PC-3 (cell line): ENCODE data around the gene WDR81. TPM values are rescaled to one million over a fixed set of nuclear protein-coding genes. Genes with fewer than 3 reads are reported as not detected.

Experiments
- ATAC-seq: fragments of 200-7000 bp; cut with Tn5 transposase; 2 replicates; pipeline ENCODE4 v1.9.1; 2020; ENCODE audit warnings: mild to moderate bottlenecking, moderate library complexity
- BruUV-seq: library from RNA; stranded (reverse); fragments of 400-500 nt; replicated peaks from 2 replicates; lab custom pipeline; 2021; lab: Mats Ljungman, UMichigan
- CTCF ChIA-PET: fragments of 300-600 bp; sonication (Branson Sonifier 250); formaldehyde crosslinking; loops from one replicate; lab custom pipeline; 2022; ENCODE audit warnings: antibody characterized with exemption; lab: Charles Lee
- POLR2A ChIA-PET: fragments of 300-600 bp; sonication (Branson Sonifier 250); formaldehyde crosslinking; loops from one replicate; lab custom pipeline; 2022; ENCODE audit warnings: antibody characterized with exemption; ENCODE audit not compliant: unreplicated experiment; lab: Charles Lee
- DNase-seq: peaks from one replicate; pipeline ENCODE4 v3.0.0-alpha.2; 2015
- H2AFZ ChIP-seq: fragments of 300-600 bp; sonication (generic); 2 replicates; pipeline ENCODE4 v1.6.0; 2016; ENCODE audit warnings: antibody characterized with exemption, low read length
- H3F3A ChIP-seq: fragments of 300-600 bp; sonication (generic); one replicate; pipeline ENCODE4 v1.6.0; 2017; ENCODE audit warnings: antibody characterized with exemption, low read length, control low read depth, mild to moderate bottlenecking; ENCODE audit not compliant: unreplicated experiment
- H3K27ac ChIP-seq: fragments of 300-600 bp; sonication (generic); 2 replicates; pipeline ENCODE4 v1.5.1; 2016; ENCODE audit warnings: mild to moderate bottlenecking, low read length
- H3K27me3 ChIP-seq: fragments of 300-600 bp; sonication (generic); 2 replicates; pipeline ENCODE4 v1.6.1; 2016; ENCODE audit warnings: low read length, mixed read lengths
- H3K36me3 ChIP-seq: fragments of 300-600 bp; sonication (generic); 2 replicates; pipeline ENCODE4 v1.6.1; 2016; ENCODE audit warnings: low read depth, mixed run types, low read length, mixed read lengths
- H3K4me1 ChIP-seq: fragments of 300-600 bp; sonication (generic); 2 replicates; pipeline ENCODE4 v1.5.1; 2016; ENCODE audit warnings: low read length; ENCODE audit not compliant: insufficient read depth
- H3K4me2 ChIP-seq: fragments of 300-600 bp; sonication (generic); 2 replicates; pipeline ENCODE4 v1.6.0; 2016; ENCODE audit warnings: low read length
- H3K4me3 ChIP-seq: fragments of 300-600 bp; sonication (generic); 2 replicates; pipeline ENCODE4 v1.5.1; 2016; ENCODE audit warnings: mild to moderate bottlenecking, low read length, mixed read lengths
- H3K79me2 ChIP-seq: fragments of 300-600 bp; sonication (generic); 2 replicates; pipeline ENCODE4 v1.6.1; 2017; ENCODE audit warnings: low read length, mixed read lengths
- H3K9ac ChIP-seq: fragments of 300-600 bp; sonication (generic); 2 replicates; pipeline ENCODE4 v1.6.0; 2016; ENCODE audit warnings: mild to moderate bottlenecking, low read length
- H3K9me2 ChIP-seq: fragments of 300-600 bp; sonication (generic); replicated peaks from 2 replicates; pipeline ENCODE4 v1.6.1; 2016; ENCODE audit warnings: mixed run types, low read length, mixed read lengths
- H3K9me3 ChIP-seq: fragments of 300-600 bp; sonication (generic); 2 replicates; pipeline ENCODE4 v1.6.1; 2016; ENCODE audit warnings: low read length, mixed read lengths
- H4K20me1 ChIP-seq: fragments of 300-600 bp; sonication (generic); 2 replicates; pipeline ENCODE4 v1.6.1; 2016; ENCODE audit warnings: low read length, mixed read lengths
- CTCF ChIP-seq: fragments of 300-600 bp; sonication (generic); conservative IDR thresholded peaks from 2 replicates; pipeline ENCODE4 v1.5.1; 2017; ENCODE audit warnings: antibody characterized with exemption, low read depth, mild to moderate bottlenecking, low read length
- EZH2 ChIP-seq: fragments of 300-600 bp; sonication (generic); IDR thresholded peaks from one replicate; pipeline ENCODE4 v1.6.1; 2017; ENCODE audit warnings: antibody characterized with exemption, mild to moderate bottlenecking, low read length; ENCODE audit not compliant: unreplicated experiment
- EZH2phosphoT487 ChIP-seq: fragments of 300-600 bp; sonication (generic); IDR thresholded peaks from 2 replicates; pipeline ENCODE4 v1.6.1; 2018; ENCODE audit warnings: mild to moderate bottlenecking, antibody characterized with exemption, low read length, borderline replicate concordance
- intact Hi-C: fragments of 100-400 bp; cut with micrococcal nuclease; formaldehyde crosslinking; loops from 2 replicates; pipeline ENCODE4 v1.9.0; 2023
- total RNA-seq: library from RNA; depleted of rRNA; stranded (reverse); fragments of >200 nt; gene quantifications from 2 replicates; pipeline ENCODE4 v1.2.3, GENCODE V29; 2014

The WDR81 gene
- total RNA-seq, 1 experiment from 2014 or later = 14.6 TPM

DNA sequence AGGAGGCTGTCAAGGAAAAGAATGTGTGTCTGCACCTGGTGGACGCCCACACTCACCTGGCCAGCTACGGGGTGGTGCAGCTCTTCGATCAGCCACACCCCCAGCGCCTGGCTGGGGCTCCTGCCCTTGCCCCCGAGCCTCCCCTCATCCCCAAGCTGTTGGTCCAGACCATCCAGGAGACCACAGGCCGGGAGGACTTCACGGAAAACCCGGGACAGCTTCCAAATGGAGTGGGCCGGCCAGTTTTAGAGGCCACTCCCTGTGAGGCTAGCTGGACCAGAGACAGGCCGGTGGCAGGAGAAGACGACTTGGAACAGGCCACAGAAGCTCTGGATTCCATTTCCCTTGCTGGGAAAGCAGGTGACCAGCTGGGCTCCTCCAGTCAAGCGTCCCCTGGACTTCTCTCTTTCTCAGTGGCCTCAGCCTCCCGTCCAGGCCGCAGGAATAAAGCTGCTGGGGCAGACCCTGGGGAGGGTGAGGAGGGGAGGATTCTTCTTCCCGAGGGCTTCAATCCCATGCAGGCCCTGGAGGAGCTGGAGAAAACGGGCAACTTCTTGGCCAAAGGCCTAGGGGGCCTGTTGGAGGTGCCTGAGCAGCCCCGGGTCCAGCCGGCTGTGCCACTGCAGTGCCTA is 2.2 kb downstream of the WDR81 start:
- Histone ChIP-seq H3K79me2 (peaks cover 16% of the 10 kb centered on the region; the same call in 1 of the 2 replicates), H3K4me1 (peaks cover 8% of the 10 kb centered on the region; the same call in 1 of the 2 replicates), H3K9me2 (no peaks in the 10 kb centered on the region), H3K36me3 (no peaks in the 10 kb centered on the region), H3K9ac (no peak overlapping the region), H2AFZ (no peak overlapping the region), H4K20me1 (no peaks in the 10 kb centered on the region), H3K9me3 (no peaks in the 10 kb centered on the region), H3K4me3 (no peak overlapping the region), H3K4me2 (no peak overlapping the region), H3K27me3 (no peaks in the 10 kb centered on the region), H3F3A (no peaks in the 10 kb centered on the region), H3K27ac (no peak overlapping the region)
- no peak for ATAC-seq
- no TSS peak for BruUV-seq
- ChIA-PET POLR2A (interaction anchor here (0.6 kb wide), 1 partner anchor 105 kb away, joined by 6 read pairs; no protein-coding TSS in a partner anchor), CTCF (no interaction called here)
- no peak for DNase-seq
- intact Hi-C loops = no loop called here
- no peak for TF ChIP-seq EZH2
- no peak for TF ChIP-seq EZH2phosphoT487
- no peak for TF ChIP-seq CTCF

DNA sequence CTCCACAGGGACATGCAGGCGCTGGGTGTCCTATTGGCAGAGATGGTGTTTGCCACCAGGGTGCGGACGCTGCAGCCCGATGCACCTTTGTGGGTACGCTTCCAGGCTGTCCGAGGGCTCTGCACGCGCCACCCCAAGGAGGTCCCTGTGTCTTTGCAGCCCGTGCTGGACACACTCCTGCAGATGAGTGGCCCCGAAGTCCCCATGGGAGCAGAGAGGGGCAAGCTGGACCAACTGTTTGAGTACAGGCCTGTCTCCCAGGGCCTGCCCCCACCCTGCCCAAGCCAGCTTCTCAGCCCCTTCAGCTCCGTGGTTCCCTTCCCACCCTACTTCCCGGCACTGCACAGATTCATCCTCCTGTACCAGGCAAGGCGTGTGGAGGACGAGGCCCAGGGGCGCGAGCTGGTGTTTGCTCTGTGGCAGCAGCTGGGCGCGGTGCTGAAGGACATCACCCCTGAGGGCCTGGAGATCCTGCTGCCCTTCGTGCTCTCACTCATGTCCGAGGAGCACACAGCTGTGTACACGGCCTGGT is 2.8 kb downstream of the WDR81 start:
- BruUV-seq = no TSS peak
- TF ChIP-seq EZH2 = no peak
- TF ChIP-seq CTCF = no peak
- ChIA-PET CTCF (no interaction called here), POLR2A (no interaction called here)
- no peak overlapping the region for H3K9ac ChIP-seq
- H3K27ac ChIP-seq = no peak overlapping the region
- no peak overlapping the region for H2AFZ ChIP-seq
- H3K4me2 ChIP-seq = no peak overlapping the region
- intact Hi-C loops = no loop called here
- H3K9me3 ChIP-seq = no peaks in the 10 kb centered on the region
- H3K79me2 ChIP-seq = peaks cover 16% of the 10 kb centered on the region; the same call in 1 of the 2 replicates
- H3K4me3 ChIP-seq = no peak overlapping the region
- no peaks in the 10 kb centered on the region for H3K9me2 ChIP-seq
- H3K27me3 ChIP-seq = no peaks in the 10 kb centered on the region
- ATAC-seq (no peak), DNase-seq (no peak)
- H3K4me1 ChIP-seq = peaks cover 8% of the 10 kb centered on the region; the same call in 1 of the 2 replicates
- no peaks in the 10 kb centered on the region for H4K20me1 ChIP-seq
- H3K36me3 ChIP-seq = no peaks in the 10 kb centered on the region
- no peaks in the 10 kb centered on the region for H3F3A ChIP-seq
